Heart right ventricle (tissue), 16 donors: ENCODE measurements around the gene FHAD1. TPM values are rescaled to one million over a fixed set of nuclear protein-coding genes. Genes with fewer than 3 reads are reported as not detected.

ENCODE experiments used
- ATAC-seq, 8 donors: fragments of 200-7000 bp; cut with Tn5 transposase; one replicate each; pipeline ENCODE4 v1.9.1; 2020; ENCODE audit warnings: mild to moderate bottlenecking in 8 of 8, moderate library complexity in 8 of 8, moderate number of reproducible peaks in 1 of 8
- DNase-seq, 2 donors: peaks; one replicate each; pipeline ENCODE4 v3.0.0-alpha.2; 2020
- H3K27ac ChIP-seq, 10 donors: fragments of 200-600 bp; sonication (generic) in 2 of 10; one replicate each; pipeline versions ENCODE4 v1.5.0 to v1.8.0; 2020 to 2022; ENCODE audit warnings: mild to moderate bottlenecking in 3 of 10
- H3K27me3 ChIP-seq, 7 donors: fragments of 200-600 bp; one replicate each; pipeline ENCODE4 v1.8.0; 2021 to 2022; ENCODE audit warnings: mild to moderate bottlenecking in 2 of 7
- H3K36me3 ChIP-seq, 9 donors: fragments of 200-600 bp; sonication (generic) in 1 of 9; one replicate each; pipeline versions ENCODE4 v1.5.0 to v1.8.0; 2020 to 2022; ENCODE audit warnings: mild to moderate bottlenecking in 2 of 9
- H3K4me1 ChIP-seq, 9 donors: fragments of 200-600 bp; sonication (generic) in 1 of 9; one replicate each; pipeline versions ENCODE4 v1.5.0 to v1.8.0; 2020 to 2022; ENCODE audit warnings: mild to moderate bottlenecking in 4 of 9
- H3K4me3 ChIP-seq, 10 donors: fragments of 200-600 bp; sonication (generic) in 2 of 10; one replicate each; pipeline versions ENCODE4 v1.5.0 to v1.8.0; 2020 to 2022; ENCODE audit warnings: mild to moderate bottlenecking in 7 of 10, moderate library complexity in 2 of 10
- H3K9me3 ChIP-seq, 11 donors: fragments of 200-600 bp in 10 of 11; sonication (generic) in 2 of 11; one replicate each; pipeline versions ENCODE4 v1.5.0 to v1.8.0; 2013 to 2022; ENCODE audit warnings: mild to moderate bottlenecking in 2 of 11, control low read depth in 1 of 11, moderate library complexity in 1 of 11
- CTCF ChIP-seq, 9 donors: fragments of 200-600 bp; sonication (generic) in 2 of 9; IDR thresholded peaks; one replicate each; pipeline versions ENCODE4 v1.5.0 to v1.8.0; 2021 to 2022; ENCODE audit warnings: antibody characterized with exemption in 9 of 9, mild to moderate bottlenecking in 5 of 9, moderate library complexity in 1 of 9
- WGBS, 2 donors: extraction: QIAGEN DNeasy Blood & Tissue Kit; methylation state at CpG; one replicate each; pipeline ENCODE4 v1.1.7; 2013; ENCODE audit warnings: inconsistent platforms in 1 of 2; 5-methylcytosine and 5-hydroxymethylcytosine counted together
- intact Hi-C, 10 donors: fragments of 100-400 bp; cut with DNase I; formaldehyde crosslinking; loops; one replicate each; pipeline versions ENCODE4 v1.11.1 to v1.14.2; 2022
- polyA plus RNA-seq, 2 donors: library from polyadenylated mRNA; stranded (reverse); fragments of 200-250 nt; gene quantifications; one replicate each; pipeline ENCODE4 v1.2.3, GENCODE V29; 2013
- total RNA-seq, 10 donors: library from RNA; stranded (reverse); fragmentation: NEBNext Ultra II Directional in 3 of 10; extraction: Animal tissue kit (Norgen Biotek cat#: 25700) in 3 of 10; gene quantifications; one replicate each; pipeline versions ENCODE4 v1.2.1 to v1.2.4, GENCODE V29; 2021 to 2023
- donor health status: Arrhythmogenic right ventricular cardiomyopathy.
- donor health status: ischemic (EF 13 %, LVEDD 7.1; RV severe dilation, severe dysfunction).
- donor health status: healthy with polysubstance abuse.
- donor health status: DM: no; HTN: yes; CAD: no.
- donor health status: DM: no; HTN: no; CAD: no.
- donor health status: ischemic (EF 25% LVEDD 6.9; RV normal size, moderate dysfunction).
- donor health status: ischemic (EF 25% LVEDD 5.7; RV mildly dilated, moderate dysfunction).
- donor health status: healthy.
- donor health status: DM: yes; HTN: yes; CAD: no.
- donor health status: Ischemic cardiomyopathy.
- donor health status: ischemic (EF 35%, LVEDD 5.7; RV mildly dilated, moderate dysfunction).
- donor health status: nonischemic (EF 11% LVEDD 7.7; RV severe dilation, severe dysfunction).
- donor health status: DM: yes; HTN: yes; CAD: no.
- donor health status: PGD.
- donor health status: ischemic (EF 29% LVEDD 5.4; RV normal size, mild dysfunction).
- donor health status: nonischemic (EF 23%, LVEDD 6.1; RV moderate dilation, normal function).

The FHAD1 gene
- total and polyA plus RNA-seq, 12 donors, result 0.06 to 1.0 (median 0.12) TPM; not detected in 5

GRCh38 chr1:15347182-15347581 is 100.2 kb downstream of the FHAD1 start:
- no peak for TF ChIP-seq CTCF (IDR thresholded peaks at IDR 0.05)
- ATAC-seq (no peak), DNase-seq (no peak)
- Histone ChIP-seq H3K27ac (peak overlapping the region in 1 of 10 donors; percentile 73), H3K27me3 (peaks cover 0 to 8% (median 0%) of the 10 kb centered on the region in 7 donors), H3K36me3 (no peaks in the 10 kb centered on the region), H3K4me3 (no peak overlapping the region), H3K4me1 (peaks cover 0 to 51% (median 22%) of the 10 kb centered on the region in 9 donors), H3K9me3 (no peaks in the 10 kb centered on the region)
- 91 to 92% methylated on average over 7 of the region's 7 CpGs for WGBS, 2 donors
- intact Hi-C loops, result no loop called here

GRCh38 chr1:15348648-15349047 is 101.6 kb downstream of the FHAD1 start:
- DNase-seq (no peak), ATAC-seq (no peak)
- H3K4me1 ChIP-seq, result peaks cover 0 to 43% (median 16%) of the 10 kb centered on the region in 9 donors
- WGBS, 2 donors, result 95 to 98% methylated on average over 9 of the region's 9 CpGs
- H3K9me3 ChIP-seq, result no peaks in the 10 kb centered on the region
- TF ChIP-seq CTCF (IDR thresholded peaks at IDR 0.05), result no peak
- intact Hi-C loops, result no loop called here
- no peak overlapping the region for H3K27ac ChIP-seq
- H3K27me3 ChIP-seq, result peaks cover 0 to 8% (median 0%) of the 10 kb centered on the region in 7 donors
- H3K4me3 ChIP-seq, result no peak overlapping the region
- no peaks in the 10 kb centered on the region for H3K36me3 ChIP-seq

GRCh38 chr1:15349133-15349532 is 102.1 kb downstream of the FHAD1 start:
- Histone ChIP-seq H3K27me3 (peaks cover 0 to 8% (median 0%) of the 10 kb centered on the region in 7 donors), H3K27ac (no peak overlapping the region), H3K4me3 (no peak overlapping the region), H3K36me3 (no peaks in the 10 kb centered on the region), H3K9me3 (no peaks in the 10 kb centered on the region), H3K4me1 (peaks cover 0 to 38% (median 11%) of the 10 kb centered on the region in 9 donors)
- DNase-seq (no peak), ATAC-seq (no peak)
- 96 to 97% methylated on average over 6 of the region's 6 CpGs for WGBS, 2 donors
- intact Hi-C loops, result no loop called here
- no peak for TF ChIP-seq CTCF (IDR thresholded peaks at IDR 0.05)

- Histone ChIP-seq H3K27ac (no peak overlapping the region), H3K9me3 (no peaks in the 10 kb centered on the region), H3K27me3 (peaks cover 0 to 3% (median 0%) of the 10 kb centered on the region in 7 donors), H3K4me3 (no peak overlapping the region), H3K36me3 (no peaks in the 10 kb centered on the region), H3K4me1 (peaks cover 0 to 28% (median 1%) of the 10 kb centered on the region in 9 donors)
- intact Hi-C loops, result no loop called here
- 92 to 96% methylated on average over 10 of the region's 10 CpGs for WGBS, 2 donors
- ATAC-seq (no peak), DNase-seq (no peak)
- TF ChIP-seq CTCF (IDR thresholded peaks at IDR 0.05), result no peak
Measured at GRCh38 chr1:15350151-15350550, 103.1 kb downstream of the FHAD1 start.
